ENCODE data around the gene TRIM56. TPM values are rescaled to one million over a fixed set of nuclear protein-coding genes. Genes with fewer than 3 reads are reported as not detected.

Gene TRIM56
- total and polyA plus RNA-seq, 9 of the 15 experiments (the other 6 are each of a cell fraction or from before 2014, with no cell fraction given) = 2.0 to 29.7 (median 11.6) TPM

DNA sequence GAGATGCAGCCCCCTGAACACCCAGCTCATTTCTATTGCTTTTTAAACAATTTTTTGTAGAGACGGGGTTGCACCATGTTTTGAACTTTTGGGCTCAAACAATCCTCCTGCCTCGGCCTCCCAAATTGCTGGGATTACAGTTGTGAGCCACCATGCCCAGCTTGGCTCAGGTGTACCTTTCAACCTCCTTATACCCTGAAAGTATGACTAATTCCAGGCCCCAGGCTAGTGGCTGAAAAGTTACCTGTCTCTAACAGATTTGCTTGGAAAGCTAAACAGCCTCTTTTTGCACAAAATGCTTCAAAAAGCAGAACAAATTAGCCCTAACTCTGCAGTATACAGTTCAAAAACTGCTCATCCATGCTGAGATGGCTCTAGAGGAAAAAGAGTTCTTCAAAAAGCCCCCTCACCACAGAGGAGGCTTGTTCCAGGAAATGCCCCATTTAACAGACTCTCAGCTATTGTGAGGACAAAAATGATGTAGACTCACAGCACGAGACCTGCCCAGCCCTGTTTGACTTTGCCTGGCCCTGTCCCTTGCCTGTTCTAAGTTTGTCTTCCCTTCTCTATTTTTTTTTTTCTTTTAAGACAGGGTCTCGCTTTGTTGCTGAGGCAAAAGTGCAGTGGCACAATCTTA is 55.6 kb downstream of the TRIM56 start:
- H3K9me3 ChIP-seq (replicated peaks; ENCODE audit: control insufficient read depth, insufficient read depth, low read depth, low read length) = no peaks in the 10 kb centered on the region
- in situ Hi-C loops (cut with MboI) = no loop called here
- ATAC-seq (no peak), FAIRE-seq (no peak), DNase-seq (ENCODE audit: extremely low read depth in 1 of 4, low spot score in 3 of 4) (no peak)
- no peaks in the 10 kb centered on the region for H4K20me1 ChIP-seq (replicated peaks; ENCODE audit: control insufficient read depth, insufficient read depth, low read length)
- no peaks in the 10 kb centered on the region for H3K9me1 ChIP-seq (ENCODE audit: control insufficient read depth, insufficient read depth, low read length)
- no peaks in the 10 kb centered on the region for H3K79me2 ChIP-seq (ENCODE audit: control insufficient read depth, insufficient read depth, low read length)
- no TSS peak for BruUV-seq (replicated peaks)
- ChIA-PET POLR2A (interaction anchor here (0.6 to 1.2 kb wide), 4 partner anchors 18 to 138 kb away, joined by 3 to 4 read pairs (median 4); partner anchors contain the start of gene TRIM56), CTCF (ENCODE audit: low intra/inter-chr PET ratio) (interaction anchor here (0.6 kb wide), 1 partner anchor 150 kb away, joined by 4 read pairs; no protein-coding TSS in a partner anchor)
- peaks cover 14 to 24% of the 10 kb centered on the region in 2 experiments for H3K4me1 ChIP-seq (replicated peaks in 1 of 2; ENCODE audit: control insufficient read depth in 2 of 2, insufficient read depth in 2 of 2, low read length in 2 of 2)
- H2AFZ ChIP-seq (ENCODE audit: low read depth, low read length) = peak overlapping the region; percentile 70
- H3K9ac ChIP-seq (ENCODE audit: insufficient read depth in 1 of 2, low read depth in 2 of 2, low read length in 2 of 2) = no peak overlapping the region
- TF ChIP-seq HNRNPH1 (optimal IDR thresholded peaks at IDR 0.05; ENCODE audit: low read depth, low read length) (no peak), POLR2G (IDR thresholded peaks at IDR 0.05; ENCODE audit: low read depth, low read length) (no peak), PCBP2 (IDR thresholded peaks at IDR 0.05; ENCODE audit: low read depth, low read length, poor library complexity, severe bottlenecking) (no peak), PHB (CRISPR knock-in tag; IDR thresholded peaks at IDR 0.05) (no peak), LCOR (CRISPR knock-in tag; IDR thresholded peaks at IDR 0.05) (no peak)
- TF ChIP-seq, protein P1, sequence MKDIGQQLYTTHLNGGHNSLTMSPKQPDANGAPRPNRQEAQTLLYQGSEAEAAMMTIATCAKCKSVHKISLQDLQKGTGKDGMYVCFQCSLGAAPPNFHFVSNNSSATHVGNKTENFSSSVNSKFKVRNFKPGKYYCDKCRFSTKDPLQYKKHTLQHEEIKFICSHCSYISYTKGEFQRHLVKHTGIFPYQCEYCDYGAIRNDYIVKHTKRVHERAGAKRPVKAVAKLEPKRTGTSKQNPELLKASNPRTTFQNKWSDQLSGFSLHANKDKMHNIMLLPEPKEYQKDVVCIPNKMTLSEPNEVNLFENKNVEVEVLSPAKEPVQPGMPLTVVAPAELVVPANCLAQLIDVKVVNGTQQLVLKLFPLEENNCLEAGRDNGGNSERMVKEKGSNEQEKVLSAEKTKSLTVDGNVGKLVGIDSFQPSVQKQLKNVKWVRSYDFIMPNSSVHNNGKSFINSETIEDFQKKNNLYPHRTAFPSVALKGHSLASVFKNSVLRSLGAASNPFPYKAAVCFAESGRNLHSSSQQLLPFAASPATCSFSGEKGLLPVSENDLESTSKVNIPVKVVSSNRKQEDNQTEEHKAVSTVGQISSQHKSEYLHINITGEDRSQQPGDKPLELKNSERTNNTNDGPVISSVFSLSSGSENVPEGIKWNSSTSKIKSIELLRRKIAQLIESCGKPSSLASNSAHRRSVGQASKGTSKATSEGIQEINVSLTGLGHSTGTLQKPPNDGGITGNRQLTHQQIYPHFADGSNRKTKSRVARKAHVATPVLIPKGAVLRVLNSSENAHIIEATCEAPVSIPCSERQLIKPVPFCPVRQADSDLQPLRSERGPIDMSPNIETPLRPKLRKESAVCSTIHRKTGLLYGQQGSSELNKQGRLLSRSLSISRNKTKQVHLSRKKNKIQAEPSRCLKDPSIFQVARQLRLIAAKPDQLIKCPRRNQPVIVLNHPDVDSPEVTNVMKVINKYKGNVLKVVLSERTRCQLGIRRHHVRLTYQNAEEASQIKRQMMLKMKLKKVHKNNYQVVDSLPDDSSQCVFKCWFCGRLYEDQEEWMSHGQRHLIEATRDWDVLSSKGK (CRISPR knock-in tag; IDR thresholded peaks at IDR 0.05) = no peak
- TF ChIP-seq, protein P2, sequence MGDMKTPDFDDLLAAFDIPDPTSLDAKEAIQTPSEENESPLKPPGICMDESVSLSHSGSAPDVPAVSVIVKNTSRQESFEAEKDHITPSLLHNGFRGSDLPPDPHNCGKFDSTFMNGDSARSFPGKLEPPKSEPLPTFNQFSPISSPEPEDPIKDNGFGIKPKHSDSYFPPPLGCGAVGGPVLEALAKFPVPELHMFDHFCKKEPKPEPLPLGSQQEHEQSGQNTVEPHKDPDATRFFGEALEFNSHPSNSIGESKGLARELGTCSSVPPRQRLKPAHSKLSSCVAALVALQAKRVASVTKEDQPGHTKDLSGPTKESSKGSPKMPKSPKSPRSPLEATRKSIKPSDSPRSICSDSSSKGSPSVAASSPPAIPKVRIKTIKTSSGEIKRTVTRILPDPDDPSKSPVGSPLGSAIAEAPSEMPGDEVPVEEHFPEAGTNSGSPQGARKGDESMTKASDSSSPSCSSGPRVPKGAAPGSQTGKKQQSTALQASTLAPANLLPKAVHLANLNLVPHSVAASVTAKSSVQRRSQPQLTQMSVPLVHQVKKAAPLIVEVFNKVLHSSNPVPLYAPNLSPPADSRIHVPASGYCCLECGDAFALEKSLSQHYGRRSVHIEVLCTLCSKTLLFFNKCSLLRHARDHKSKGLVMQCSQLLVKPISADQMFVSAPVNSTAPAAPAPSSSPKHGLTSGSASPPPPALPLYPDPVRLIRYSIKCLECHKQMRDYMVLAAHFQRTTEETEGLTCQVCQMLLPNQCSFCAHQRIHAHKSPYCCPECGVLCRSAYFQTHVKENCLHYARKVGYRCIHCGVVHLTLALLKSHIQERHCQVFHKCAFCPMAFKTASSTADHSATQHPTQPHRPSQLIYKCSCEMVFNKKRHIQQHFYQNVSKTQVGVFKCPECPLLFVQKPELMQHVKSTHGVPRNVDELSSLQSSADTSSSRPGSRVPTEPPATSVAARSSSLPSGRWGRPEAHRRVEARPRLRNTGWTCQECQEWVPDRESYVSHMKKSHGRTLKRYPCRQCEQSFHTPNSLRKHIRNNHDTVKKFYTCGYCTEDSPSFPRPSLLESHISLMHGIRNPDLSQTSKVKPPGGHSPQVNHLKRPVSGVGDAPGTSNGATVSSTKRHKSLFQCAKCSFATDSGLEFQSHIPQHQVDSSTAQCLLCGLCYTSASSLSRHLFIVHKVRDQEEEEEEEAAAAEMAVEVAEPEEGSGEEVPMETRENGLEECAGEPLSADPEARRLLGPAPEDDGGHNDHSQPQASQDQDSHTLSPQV (IDR thresholded peaks at IDR 0.05) = 0 out of 2 replicates have a peak, but pooled peaks have one; percentile 11
- TF ChIP-seq, protein P3, sequence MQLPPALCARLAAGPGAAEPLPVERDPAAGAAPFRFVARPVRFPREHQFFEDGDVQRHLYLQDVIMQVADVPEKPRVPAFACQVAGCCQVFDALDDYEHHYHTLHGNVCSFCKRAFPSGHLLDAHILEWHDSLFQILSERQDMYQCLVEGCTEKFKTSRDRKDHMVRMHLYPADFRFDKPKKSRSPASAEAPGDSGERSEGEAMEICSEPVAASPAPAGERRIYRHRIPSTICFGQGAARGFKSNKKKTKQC (CRISPR knock-in tag; IDR thresholded peaks at IDR 0.05) = no peak
- peaks cover under 1% of the 10 kb centered on the region in 2 experiments; a peak in 4 of 5 replicates for H3K27me3 ChIP-seq (ENCODE audit: control insufficient read depth in 2 of 2, insufficient read depth in 2 of 2, low read length in 2 of 2)
- no peak overlapping the region for H3K4me2 ChIP-seq (ENCODE audit: insufficient read depth, low read length)
- H3K4me3 ChIP-seq = no peak overlapping the region
- intact Hi-C loops (cut with micrococcal nuclease) = no loop called here
- H3K36me3 ChIP-seq (ENCODE audit: control insufficient read depth, insufficient read depth, low read length) = no peaks in the 10 kb centered on the region
- peak overlapping the region; percentile 48; the same call in 1 of the 3 replicates for H3K27ac ChIP-seq (ENCODE audit: extremely low read depth, low read depth, low read length)
- WGBS (ENCODE audit: insufficient coverage, low coverage, missing lambda C conversion rate) = 90% methylated on average over 4 of the region's 4 CpGs

Data from K562 (cell line).